ENCODE results near the gene CENPH.

CENPH gene

DNA sequence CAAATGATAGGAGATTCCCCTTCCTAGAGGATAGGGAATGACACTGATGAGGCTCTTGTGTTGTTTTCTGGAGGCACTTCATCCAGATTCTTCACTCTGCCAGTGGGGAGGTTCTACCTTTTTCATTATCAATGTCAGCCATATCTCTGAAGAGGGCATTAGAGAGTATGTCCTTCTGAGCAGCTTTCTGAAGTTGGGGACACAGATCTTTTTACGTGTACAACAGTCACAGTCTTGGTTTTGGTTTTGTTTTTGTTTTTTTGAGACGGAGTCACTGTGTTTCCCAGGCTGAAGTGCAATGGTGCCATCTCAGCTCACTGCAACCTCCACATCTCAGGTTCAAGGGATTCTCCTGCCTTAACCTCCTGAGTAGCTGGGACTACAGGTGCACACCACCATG is 22.6 kb downstream of the CENPH start:
- no peak for TF ChIP-seq CREB1 (IDR thresholded peaks at IDR 0.05; ENCODE audit: low read depth)
- TF ChIP-seq FOXM1 (IDR thresholded peaks at IDR 0.05; ENCODE audit: borderline replicate concordance, low read depth) = no peak
- TF ChIP-seq YY1 (IDR thresholded peaks at IDR 0.05; ENCODE audit: low read depth) = no peak
- no peak for TF ChIP-seq CEBPB (IDR thresholded peaks at IDR 0.05)
- no peak for TF ChIP-seq TEAD4 (IDR thresholded peaks at IDR 0.05)
- TF ChIP-seq NFIC (IDR thresholded peaks at IDR 0.05) = no peak
- no peak for TF ChIP-seq EGR1 (IDR thresholded peaks at IDR 0.05)

DNA sequence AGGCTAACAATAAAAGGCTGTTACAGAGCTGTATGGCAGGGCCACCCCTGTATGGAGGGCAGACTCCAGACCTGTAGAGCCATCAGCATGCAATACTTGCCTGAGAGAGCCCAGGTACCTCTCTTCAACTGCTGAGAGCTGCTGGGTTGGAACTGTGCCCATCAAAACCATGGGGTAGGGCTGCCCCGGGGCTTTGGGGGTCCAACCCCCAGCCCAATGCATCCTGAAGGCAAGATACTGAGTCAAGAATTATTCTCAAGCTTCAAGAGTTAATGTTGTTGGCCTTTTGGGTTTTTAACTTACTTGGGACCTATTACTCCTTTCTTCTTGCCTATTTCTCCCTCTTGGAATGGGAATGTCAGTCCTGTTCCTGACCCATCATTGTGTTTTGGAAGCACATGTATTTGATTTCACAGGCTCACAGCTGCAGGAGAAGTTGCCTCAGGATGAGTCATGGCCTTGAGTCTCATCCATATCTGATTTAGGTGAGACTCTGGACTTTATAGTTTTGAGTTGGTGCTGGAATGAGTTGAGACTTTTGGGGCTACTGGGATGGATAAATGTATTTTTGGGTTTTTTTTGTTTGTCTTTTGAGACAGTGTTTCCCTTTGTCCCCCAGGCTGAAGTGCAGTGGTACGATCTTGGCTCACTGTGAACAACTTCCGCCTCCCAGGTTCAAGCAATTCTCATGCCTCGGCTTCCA is 24.3 kb downstream of the CENPH start:
- no peak for TF ChIP-seq NFIC (IDR thresholded peaks at IDR 0.05)
- no peak for TF ChIP-seq RAD21 (IDR thresholded peaks at IDR 0.05; ENCODE audit: low read depth)
- TF ChIP-seq FOXM1 (IDR thresholded peaks at IDR 0.05; ENCODE audit: borderline replicate concordance, low read depth) = no peak

DNA sequence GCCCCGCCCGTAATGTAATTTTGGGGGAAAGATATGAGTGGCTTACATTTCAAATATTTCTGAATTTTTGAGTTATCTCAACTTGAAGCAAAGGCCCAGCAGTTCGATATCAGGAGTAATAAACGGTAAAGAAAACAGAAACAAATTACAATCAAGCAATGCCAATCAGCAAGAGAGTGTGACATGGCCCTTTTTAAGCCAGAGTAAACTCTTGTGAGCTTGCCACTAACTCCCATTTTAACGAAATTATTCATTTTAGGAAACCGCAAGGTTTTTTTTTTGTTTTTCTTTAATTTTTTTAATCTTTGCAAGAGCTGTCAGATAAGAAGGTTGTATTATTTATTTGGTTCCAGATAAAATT is 27.7 kb downstream of the CENPH start:
- TF ChIP-seq CEBPB (IDR thresholded peaks at IDR 0.05) (no peak), TCF12 (IDR thresholded peaks at IDR 0.05; ENCODE audit: low read depth) (no peak), FOXM1 (IDR thresholded peaks at IDR 0.05; ENCODE audit: borderline replicate concordance, low read depth) (no peak), ZBTB7A (IDR thresholded peaks at IDR 0.05; ENCODE audit: low read depth) (no peak; the same call in 1 of the 2 replicates), CREB1 (IDR thresholded peaks at IDR 0.05; ENCODE audit: low read depth) (no peak), TEAD4 (IDR thresholded peaks at IDR 0.05) (no peak), TAF1 (IDR thresholded peaks at IDR 0.05; ENCODE audit: low read depth) (no peak), RAD21 (IDR thresholded peaks at IDR 0.05; ENCODE audit: low read depth) (no peak), EP300 (IDR thresholded peaks at IDR 0.05; ENCODE audit: borderline replicate concordance) (no peak), YY1 (IDR thresholded peaks at IDR 0.05; ENCODE audit: low read depth) (no peak), EGR1 (IDR thresholded peaks at IDR 0.05) (no peak), NFIC (IDR thresholded peaks at IDR 0.05) (no peak)
- TF ChIP-seq, protein P1, sequence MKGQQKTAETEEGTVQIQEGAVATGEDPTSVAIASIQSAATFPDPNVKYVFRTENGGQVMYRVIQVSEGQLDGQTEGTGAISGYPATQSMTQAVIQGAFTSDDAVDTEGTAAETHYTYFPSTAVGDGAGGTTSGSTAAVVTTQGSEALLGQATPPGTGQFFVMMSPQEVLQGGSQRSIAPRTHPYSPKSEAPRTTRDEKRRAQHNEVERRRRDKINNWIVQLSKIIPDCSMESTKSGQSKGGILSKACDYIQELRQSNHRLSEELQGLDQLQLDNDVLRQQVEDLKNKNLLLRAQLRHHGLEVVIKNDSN (IDR thresholded peaks at IDR 0.05) = no peak
- TF ChIP-seq, protein P2, sequence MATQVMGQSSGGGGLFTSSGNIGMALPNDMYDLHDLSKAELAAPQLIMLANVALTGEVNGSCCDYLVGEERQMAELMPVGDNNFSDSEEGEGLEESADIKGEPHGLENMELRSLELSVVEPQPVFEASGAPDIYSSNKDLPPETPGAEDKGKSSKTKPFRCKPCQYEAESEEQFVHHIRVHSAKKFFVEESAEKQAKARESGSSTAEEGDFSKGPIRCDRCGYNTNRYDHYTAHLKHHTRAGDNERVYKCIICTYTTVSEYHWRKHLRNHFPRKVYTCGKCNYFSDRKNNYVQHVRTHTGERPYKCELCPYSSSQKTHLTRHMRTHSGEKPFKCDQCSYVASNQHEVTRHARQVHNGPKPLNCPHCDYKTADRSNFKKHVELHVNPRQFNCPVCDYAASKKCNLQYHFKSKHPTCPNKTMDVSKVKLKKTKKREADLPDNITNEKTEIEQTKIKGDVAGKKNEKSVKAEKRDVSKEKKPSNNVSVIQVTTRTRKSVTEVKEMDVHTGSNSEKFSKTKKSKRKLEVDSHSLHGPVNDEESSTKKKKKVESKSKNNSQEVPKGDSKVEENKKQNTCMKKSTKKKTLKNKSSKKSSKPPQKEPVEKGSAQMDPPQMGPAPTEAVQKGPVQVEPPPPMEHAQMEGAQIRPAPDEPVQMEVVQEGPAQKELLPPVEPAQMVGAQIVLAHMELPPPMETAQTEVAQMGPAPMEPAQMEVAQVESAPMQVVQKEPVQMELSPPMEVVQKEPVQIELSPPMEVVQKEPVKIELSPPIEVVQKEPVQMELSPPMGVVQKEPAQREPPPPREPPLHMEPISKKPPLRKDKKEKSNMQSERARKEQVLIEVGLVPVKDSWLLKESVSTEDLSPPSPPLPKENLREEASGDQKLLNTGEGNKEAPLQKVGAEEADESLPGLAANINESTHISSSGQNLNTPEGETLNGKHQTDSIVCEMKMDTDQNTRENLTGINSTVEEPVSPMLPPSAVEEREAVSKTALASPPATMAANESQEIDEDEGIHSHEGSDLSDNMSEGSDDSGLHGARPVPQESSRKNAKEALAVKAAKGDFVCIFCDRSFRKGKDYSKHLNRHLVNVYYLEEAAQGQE (IDR thresholded peaks at IDR 0.05; ENCODE audit: low read depth) = no peak
- TF ChIP-seq, protein P3, sequence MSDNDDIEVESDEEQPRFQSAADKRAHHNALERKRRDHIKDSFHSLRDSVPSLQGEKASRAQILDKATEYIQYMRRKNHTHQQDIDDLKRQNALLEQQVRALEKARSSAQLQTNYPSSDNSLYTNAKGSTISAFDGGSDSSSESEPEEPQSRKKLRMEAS (IDR thresholded peaks at IDR 0.05) = no peak

DNA sequence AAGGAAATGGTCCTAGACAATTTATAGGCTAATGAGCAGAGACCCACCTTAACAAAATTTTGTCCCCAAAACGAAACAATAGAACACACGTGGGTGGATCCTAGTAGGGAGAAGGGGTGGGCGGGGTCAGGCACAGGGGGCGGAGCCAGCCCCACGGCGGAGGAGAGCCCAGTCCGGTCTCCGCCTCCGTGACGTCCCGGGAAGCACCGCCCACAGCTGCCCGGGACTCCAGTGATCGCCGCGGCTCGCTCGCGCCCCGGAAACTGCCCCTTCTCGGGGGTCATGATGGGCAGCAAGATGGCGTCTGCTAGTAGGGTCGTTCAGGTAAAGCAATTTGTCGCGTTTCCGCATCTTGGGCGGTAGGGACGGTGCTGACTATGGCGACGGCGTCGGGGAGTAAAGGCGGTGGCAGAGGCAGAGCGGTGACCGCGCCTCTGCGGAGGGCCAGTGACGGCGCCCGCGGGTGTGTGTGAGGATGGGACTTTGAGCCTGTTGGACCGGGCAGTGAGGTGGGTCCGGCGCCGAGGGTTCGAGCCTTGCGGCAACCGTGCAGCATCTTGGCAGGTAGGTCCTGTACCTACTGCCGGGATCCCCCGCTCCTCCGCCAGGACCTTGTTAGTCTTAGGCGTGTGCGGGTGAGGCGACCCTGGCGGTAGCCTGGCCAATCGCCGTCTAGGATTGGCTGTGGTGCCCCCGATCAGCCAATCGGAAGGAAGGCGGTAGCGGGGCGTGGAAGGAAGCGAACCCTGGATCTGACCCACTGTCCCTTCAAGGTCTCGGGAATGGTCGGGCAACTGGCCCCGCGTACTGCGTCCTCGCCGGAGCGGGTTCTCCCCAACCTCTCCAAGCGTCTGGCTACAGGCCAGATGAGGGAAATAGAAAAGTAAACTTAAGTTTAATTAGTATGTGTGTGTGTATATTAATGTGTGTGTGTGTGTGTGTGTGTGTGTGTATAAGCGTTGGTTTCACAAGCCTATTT is 28.5 kb downstream of the CENPH start:
- TF ChIP-seq, protein P3 (IDR thresholded peaks at IDR 0.05) = peak; percentile 45
- TF ChIP-seq YY1 (IDR thresholded peaks at IDR 0.05; ENCODE audit: low read depth) (peak; percentile 92), TEAD4 (IDR thresholded peaks at IDR 0.05) (no peak), EP300 (IDR thresholded peaks at IDR 0.05; ENCODE audit: borderline replicate concordance) (peak; percentile 30; the same call in 1 of the 2 replicates), NFIC (IDR thresholded peaks at IDR 0.05) (peak; percentile 4; the same call in 1 of the 2 replicates), TCF12 (IDR thresholded peaks at IDR 0.05; ENCODE audit: low read depth) (peak; percentile 26; the same call in 1 of the 2 replicates), FOXM1 (IDR thresholded peaks at IDR 0.05; ENCODE audit: borderline replicate concordance, low read depth) (0 out of 2 replicates have a peak, but pooled peaks have one; percentile 11), TAF1 (IDR thresholded peaks at IDR 0.05; ENCODE audit: low read depth) (peak; percentile 52; the same call in 1 of the 2 replicates)
- TF ChIP-seq, protein P1 (IDR thresholded peaks at IDR 0.05) = no peak

DNA sequence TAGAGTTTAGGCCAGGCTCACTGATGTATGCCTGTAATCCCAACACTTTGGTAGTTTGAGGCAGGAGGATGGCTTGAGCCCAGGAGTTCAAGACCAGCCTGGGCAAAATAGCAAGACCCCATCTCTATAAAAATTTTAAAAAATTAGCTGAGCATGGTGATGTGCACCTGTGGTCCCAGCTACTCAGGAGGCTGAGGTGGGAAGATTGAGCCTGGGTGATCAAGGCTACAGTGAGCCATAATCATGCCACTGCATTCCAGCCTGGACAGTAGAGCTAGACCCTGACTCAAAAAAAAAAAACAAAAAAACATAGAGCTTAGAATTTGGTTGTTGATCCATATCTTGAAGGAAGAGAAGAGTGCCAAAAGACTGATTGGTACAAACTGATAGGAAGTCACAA is 30.6 kb downstream of the CENPH start:
- TF ChIP-seq, protein P2 (IDR thresholded peaks at IDR 0.05; ENCODE audit: low read depth) = no peak
- TF ChIP-seq NFIC (IDR thresholded peaks at IDR 0.05) (no peak), RAD21 (IDR thresholded peaks at IDR 0.05; ENCODE audit: low read depth) (no peak), TCF12 (IDR thresholded peaks at IDR 0.05; ENCODE audit: low read depth) (no peak), YY1 (IDR thresholded peaks at IDR 0.05; ENCODE audit: low read depth) (no peak), EGR1 (IDR thresholded peaks at IDR 0.05) (no peak)
